Hematopoietic multipotent progenitor cell (in vitro differentiated cells): ENCODE measurements around the gene PARP4. TPM values are rescaled to one million over a fixed set of nuclear protein-coding genes. Genes with fewer than 3 reads are reported as not detected.
A peak's percentile ranks its signal among the peaks of the same experiment; 100 is the strongest.
"Not testable (repeated sequence)": the region's sequence is repeated elsewhere in the genome, so short reads cannot be mapped to it uniquely, and the experiment has no call there.

ENCODE experiments used
- DNase-seq, 3 donors: peaks; one replicate each; pipeline ENCODE4 v3.0.0-alpha.2; 2011 to 2015; ENCODE audit warnings: low read depth in 2 of 3, low spot score in 2 of 3
- total RNA-seq: library from RNA; depleted of rRNA; stranded (reverse); fragments of >200 nt; gene quantifications from one replicate; pipeline ENCODE4 v1.2.3, GENCODE V29; 2012

PARP4 gene
- total RNA-seq, 1 donor = 54.1 TPM

- DNase-seq = no peak
Observed at GRCh38 chr13:24506698-24507335, 5.8 kb downstream of the PARP4 start.

- not testable (repeated sequence) for DNase-seq
Observed at GRCh38 chr13:24506283-24506682, 6.3 kb downstream of the PARP4 start.

- no peak for DNase-seq
Observed at GRCh38 chr13:24505756-24506155, 6.8 kb downstream of the PARP4 start.

- DNase-seq = peak in 2 of 3 donors; percentile 55 to 84
Observed at GRCh38 chr13:24505256-24505655, 7.3 kb downstream of the PARP4 start.

GRCh38 chr13:24503379-24503696 lies 9.2 kb downstream of the PARP4 start:
- no peak for DNase-seq

GRCh38 chr13:24502533-24503378 lies 9.8 kb downstream of the PARP4 start:
- DNase-seq = no peak

- no peak for DNase-seq
Observed at GRCh38 chr13:24500977-24501376, 11.6 kb downstream of the PARP4 start.

GRCh38 chr13:24497742-24498141 lies 14.8 kb downstream of the PARP4 start:
- DNase-seq = no peak

GRCh38 chr13:24496295-24496694 lies 16.3 kb downstream of the PARP4 start:
- not testable (repeated sequence) for DNase-seq

GRCh38 chr13:24495151-24495729 lies 17.3 kb downstream of the PARP4 start:
- no peak for DNase-seq

GRCh38 chr13:24493356-24493755 lies 19.2 kb downstream of the PARP4 start:
- DNase-seq = no peak

GRCh38 chr13:24491845-24492244 lies 20.7 kb downstream of the PARP4 start:
- DNase-seq = peak in 2 of 3 donors; percentile 73 to 89

GRCh38 chr13:24489721-24490120 lies 22.9 kb downstream of the PARP4 start:
- DNase-seq = no peak

GRCh38 chr13:24488092-24488491 lies 24.5 kb downstream of the PARP4 start:
- not testable (repeated sequence) for DNase-seq

GRCh38 chr13:24486017-24486657 lies 26.4 kb downstream of the PARP4 start:
- not testable (repeated sequence) for DNase-seq

GRCh38 chr13:24473686-24474085 lies 38.9 kb downstream of the PARP4 start:
- DNase-seq = no peak

- not testable (repeated sequence) for DNase-seq
Observed at GRCh38 chr13:24472129-24472528, 40.4 kb downstream of the PARP4 start.

GRCh38 chr13:24463078-24463477 lies 49.5 kb downstream of the PARP4 start:
- DNase-seq = no peak

- no peak for DNase-seq
Observed at GRCh38 chr13:24460256-24460655, 52.3 kb downstream of the PARP4 start.

GRCh38 chr13:24459726-24460125 lies 52.9 kb downstream of the PARP4 start:
- no peak for DNase-seq

- no peak for DNase-seq
Observed at GRCh38 chr13:24459234-24459633, 53.3 kb downstream of the PARP4 start.
